Esophagus muscularis mucosa (tissue), 3 donors: ENCODE results near the gene S100A7.

Experiments used
- CTCF ChIP-seq, 3 experiments: fragments of 200-600 bp in 2 of 3; fragments of 450-650 bp in 1 of 3; sonication (generic) in 2 of 3; IDR thresholded peaks; one replicate each; pipeline ENCODE4 v1.5.1; 2017 to 2019; ENCODE audit warnings: antibody characterized with exemption in 3 of 3, mild to moderate bottlenecking in 2 of 3, moderate library complexity in 1 of 3
- POLR2A ChIP-seq: fragments of 450-650 bp; IDR thresholded peaks from one replicate; pipeline ENCODE4 v1.6.1; 2017; ENCODE audit warnings: antibody characterized with exemption, moderate library complexity, mild to moderate bottlenecking, low read depth
- POLR2AphosphoS5 ChIP-seq, 2 donors: sonication (generic); formaldehyde crosslinking; IDR thresholded peaks; one replicate each; pipeline ENCODE4 v1.6.1; 2017; ENCODE audit warnings: antibody characterized with exemption in 2 of 2

DNA sequence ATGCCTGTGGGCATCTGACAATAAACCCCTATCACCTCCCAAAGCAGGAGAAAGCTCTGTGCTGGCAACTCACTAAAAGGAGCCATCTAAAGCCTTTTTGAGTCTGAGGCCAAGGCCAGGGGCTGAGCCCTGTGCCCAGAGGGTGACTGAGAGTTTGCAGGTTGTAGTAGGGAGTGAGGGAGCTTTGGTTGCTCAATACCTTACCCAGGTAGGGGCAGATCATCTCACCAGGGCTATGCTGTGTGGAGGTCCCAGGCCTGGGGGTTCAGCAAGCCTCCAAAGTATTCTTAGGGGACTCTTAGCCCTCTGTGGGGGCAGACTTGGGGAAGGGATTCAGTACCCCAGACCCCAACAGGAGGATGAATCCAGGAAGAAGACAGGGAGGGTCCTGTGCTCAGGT, 21.2 kb downstream of the S100A7 start:
- no peak for TF ChIP-seq CTCF (IDR thresholded peaks at IDR 0.05)
- TF ChIP-seq POLR2AphosphoS5 (IDR thresholded peaks at IDR 0.05) = no peak
- TF ChIP-seq POLR2A = no peak
